Gastroesophageal sphincter (tissue), 4 donors: ENCODE results near the gene SDC4. TPM values are rescaled to one million over a fixed set of nuclear protein-coding genes. Genes with fewer than 3 reads are reported as not detected.
A peak's percentile ranks its signal among the peaks of the same experiment; 100 is the strongest.

Experiments used
- ATAC-seq: fragments of 150-250 bp; one replicate; pipeline ENCODE4 v1.9.1; 2016; ENCODE audit warnings: mild to moderate bottlenecking, moderate library complexity
- H3K27ac ChIP-seq, 4 donors: fragments of 200-600 bp; sonication (generic) in 3 of 4; 1 replicate in 3 of 4; 2 replicates in 1 of 4; pipeline ENCODE4 v1.5.1; 2016 to 2019
- H3K27me3 ChIP-seq: fragments of 200-600 bp; sonication (generic); one replicate; pipeline ENCODE4 v1.5.1; 2019
- H3K36me3 ChIP-seq, 2 donors: fragments of 200-600 bp; sonication (generic); one replicate each; pipeline ENCODE4 v1.5.1; 2019; ENCODE audit warnings: control low read depth in 1 of 2
- H3K4me1 ChIP-seq, 3 donors: fragments of 200-600 bp; sonication (generic); 1 replicate in 2 of 3; 2 replicates in 1 of 3; pipeline ENCODE4 v1.5.1; 2016 to 2019; ENCODE audit warnings: control low read depth in 2 of 3
- H3K4me3 ChIP-seq, 2 donors: fragments of 200-600 bp; sonication (generic); one replicate each; pipeline ENCODE4 v1.5.1; 2019; ENCODE audit warnings: mild to moderate bottlenecking in 1 of 2, moderate library complexity in 1 of 2
- H3K9me3 ChIP-seq, 3 donors: fragments of 200-600 bp; sonication (generic); one replicate each; pipeline ENCODE4 v1.5.1; 2017 to 2019; ENCODE audit warnings: control low read depth in 2 of 3
- CTCF ChIP-seq, 4 experiments: fragments of 200-600 bp in 2 of 4; fragments of 450-650 bp in 2 of 4; sonication (generic) in 1 of 4; IDR thresholded peaks; one replicate each; pipeline ENCODE4 v1.5.1; 2017 to 2019; ENCODE audit warnings: antibody characterized with exemption in 4 of 4, mild to moderate bottlenecking in 2 of 4, moderate library complexity in 2 of 4
- EP300 ChIP-seq: sonication (generic); formaldehyde crosslinking; IDR thresholded peaks from one replicate; pipeline ENCODE4 v1.6.1; 2017; ENCODE audit warnings: antibody characterized with exemption, mild to moderate bottlenecking
- POLR2A ChIP-seq, 2 donors: fragments of 450-650 bp; IDR thresholded peaks; one replicate each; pipeline ENCODE4 v1.6.1; 2017; ENCODE audit warnings: antibody characterized with exemption in 2 of 2, mild to moderate bottlenecking in 2 of 2, moderate library complexity in 1 of 2
- POLR2AphosphoS5 ChIP-seq: sonication (generic); formaldehyde crosslinking; IDR thresholded peaks from one replicate; pipeline ENCODE4 v1.6.1; 2017; ENCODE audit warnings: antibody characterized with exemption
- WGBS, 2 donors: methylation state at CpG; one replicate each; pipeline ENCODE4 v1.1.5; 2018; ENCODE audit warnings: low coverage in 1 of 2; 5-methylcytosine and 5-hydroxymethylcytosine counted together
- total RNA-seq, 4 donors: library from RNA; depleted of rRNA; stranded (reverse); fragments of >200 nt; gene quantifications; one replicate each; pipeline ENCODE4 v1.1.0, GENCODE V29; 2016

Gene SDC4
- total RNA-seq, 4 donors from 2014 or later: 75.1 to 182 (median 84.2) TPM

- WGBS, 2 donors: 75 to 77% methylated on average over 3 to 4 of the region's 6 CpGs
These were observed 9.1 kb downstream of the SDC4 start for GRCh38 chr20:45339084-45339483.

DNA sequence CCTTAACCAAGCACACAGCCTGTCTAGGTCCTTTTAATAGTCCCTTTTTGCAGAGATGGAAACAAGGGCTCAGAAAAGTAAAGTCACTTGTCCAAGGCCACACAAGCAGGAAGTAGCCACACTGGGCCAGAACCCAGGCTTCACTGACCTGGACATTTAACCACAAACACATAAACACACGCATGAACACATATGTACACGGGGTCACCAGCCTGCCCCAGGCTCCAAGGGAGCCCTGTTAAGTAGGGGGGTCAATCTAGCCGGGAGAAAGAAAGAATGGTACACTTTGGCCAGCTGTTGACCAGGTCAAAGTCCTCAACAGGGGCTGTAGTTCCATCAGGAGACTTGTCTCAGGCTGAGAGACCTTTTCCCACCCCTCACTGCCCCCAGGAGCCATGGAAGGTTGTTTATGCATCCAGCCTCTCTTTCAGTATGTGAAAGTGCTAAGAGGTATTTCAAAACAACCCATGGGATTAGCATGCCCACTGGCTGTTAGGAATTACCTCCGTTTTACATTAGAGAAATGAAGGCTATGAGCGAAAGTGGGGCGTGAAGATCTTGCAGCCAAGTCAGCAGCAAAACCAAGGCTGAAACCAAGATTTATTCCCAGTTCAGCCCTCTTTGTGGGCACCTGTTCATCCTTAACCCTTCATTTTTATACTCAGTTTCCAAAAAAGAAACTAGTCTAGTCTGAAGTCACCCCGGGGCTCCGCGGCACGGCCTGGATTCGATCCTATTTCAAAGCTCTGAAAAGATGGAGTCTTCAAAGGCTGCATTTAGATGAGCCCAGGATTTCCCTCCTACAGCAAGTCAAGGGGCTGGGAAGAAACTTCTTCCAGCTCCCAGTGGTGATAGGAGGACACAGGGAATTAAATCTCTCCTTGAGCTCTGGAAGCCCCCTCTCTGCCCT lies 9.8 kb downstream of the SDC4 start:
- TF ChIP-seq POLR2A (IDR thresholded peaks at IDR 0.05): no peak
- TF ChIP-seq CTCF (IDR thresholded peaks at IDR 0.05): no peak
- no peak for TF ChIP-seq EP300
- WGBS, 2 donors: 77 to 88% methylated on average over 7 to 9 of the region's 11 CpGs
- no peaks in the 10 kb centered on the region for H3K9me3 ChIP-seq
- no peak overlapping the region for H3K4me3 ChIP-seq
- peak overlapping the region; percentile 67 to 96 (median 95) for H3K27ac ChIP-seq
- no peaks in the 10 kb centered on the region for H3K27me3 ChIP-seq
- peaks cover 0 to 17% of the 10 kb centered on the region in 2 donors for H3K36me3 ChIP-seq
- peaks cover 15 to 77% (median 55%) of the 10 kb centered on the region in 3 donors for H3K4me1 ChIP-seq
- ATAC-seq: no peak

More at GRCh38 chr20:45339084-45339483, 9.1 kb downstream of the SDC4 start:
- Histone ChIP-seq H3K9me3 (no peaks in the 10 kb centered on the region), H3K36me3 (peaks cover 0 to 14% of the 10 kb centered on the region in 2 donors), H3K4me1 (peaks cover 18 to 84% (median 62%) of the 10 kb centered on the region in 3 donors), H3K27ac (peak overlapping the region; percentile 67 to 96 (median 95)), H3K4me3 (no peak overlapping the region), H3K27me3 (no peaks in the 10 kb centered on the region)
- TF ChIP-seq CTCF (IDR thresholded peaks at IDR 0.05) (no peak), POLR2A (IDR thresholded peaks at IDR 0.05) (no peak), POLR2AphosphoS5 (no peak), EP300 (no peak)
- ATAC-seq: no peak

DNA sequence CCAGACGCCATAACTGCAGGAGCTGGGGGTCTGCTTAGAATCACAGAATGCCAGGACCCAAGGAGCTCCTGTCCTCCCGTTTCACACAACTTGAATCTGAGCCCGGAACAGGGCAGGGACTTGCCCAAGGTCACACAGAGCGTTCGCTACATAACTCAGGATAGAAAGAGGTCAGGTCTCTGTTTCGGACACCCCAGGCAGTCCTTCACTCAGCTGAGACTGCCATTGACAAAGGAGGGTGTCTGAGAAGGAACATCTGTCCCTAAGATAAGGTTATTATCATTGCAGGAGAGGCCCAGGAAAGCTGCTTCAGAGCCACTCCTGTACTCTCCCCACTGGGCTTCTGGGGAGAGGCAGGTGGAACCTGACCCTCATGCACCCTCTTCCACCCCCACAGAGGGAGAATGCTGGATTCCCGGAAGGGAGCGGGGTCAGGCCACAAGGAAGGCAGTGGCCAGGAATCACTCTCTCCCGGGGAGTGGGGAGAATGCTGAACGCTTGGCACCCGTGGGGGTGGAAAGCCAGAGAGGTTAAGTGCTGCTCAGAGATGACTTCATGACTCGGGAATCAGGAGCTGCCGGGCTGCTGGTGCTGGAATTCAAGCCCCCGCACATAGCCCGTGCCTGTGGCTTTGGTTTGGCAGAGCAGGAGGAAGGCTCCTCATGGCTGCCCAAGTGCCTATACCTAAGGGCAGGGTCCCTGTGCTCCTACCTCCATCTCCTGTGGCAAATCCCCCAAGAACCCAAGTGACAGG lies 10.7 kb downstream of the SDC4 start:
- H3K4me1 ChIP-seq: peaks cover 14 to 68% (median 47%) of the 10 kb centered on the region in 3 donors
- H3K4me3 ChIP-seq: no peak overlapping the region
- TF ChIP-seq POLR2AphosphoS5: peak; percentile 93
- no peak for TF ChIP-seq POLR2A (IDR thresholded peaks at IDR 0.05)
- TF ChIP-seq EP300: no peak

GRCh38 chr20:45336530-45337366 lies 11.5 kb downstream of the SDC4 start:
- WGBS, 2 donors: 31 to 72% methylated on average over 3 to 8 of the region's 11 CpGs
- H3K27ac ChIP-seq: peak overlapping the region; percentile 67 to 96 (median 95)
- ATAC-seq: peak; percentile 81
- H3K36me3 ChIP-seq: peaks cover 0 to 32% of the 10 kb centered on the region in 2 donors
- no peaks in the 10 kb centered on the region for H3K27me3 ChIP-seq
- H3K9me3 ChIP-seq: no peaks in the 10 kb centered on the region
- H3K4me1 ChIP-seq: peaks cover 14 to 60% (median 39%) of the 10 kb centered on the region in 3 donors
- TF ChIP-seq EP300 (no peak), POLR2AphosphoS5 (peak; percentile 88), POLR2A (IDR thresholded peaks at IDR 0.05) (no peak)
- no peak overlapping the region for H3K4me3 ChIP-seq

More for the DNA sequence above, 10.7 kb downstream of the SDC4 start:
- Histone ChIP-seq H3K27ac (peak overlapping the region; percentile 67 to 96 (median 95)), H3K36me3 (peaks cover 0 to 24% of the 10 kb centered on the region in 2 donors), H3K27me3 (no peaks in the 10 kb centered on the region), H3K9me3 (no peaks in the 10 kb centered on the region)
- peak; percentile 77 for ATAC-seq
- whole genome bisulfite sequencing, 2 donors: 31 to 50% methylated on average over 1 to 5 of the region's 15 CpGs

- 100% methylated on average over 1 of the region's 3 CpGs; no CpG with 5 or more reads in 1 of the 2 donors for WGBS, 2 donors
- no peaks in the 10 kb centered on the region for H3K4me1 ChIP-seq
- H3K36me3 ChIP-seq: peaks cover 0 to 91% of the 10 kb centered on the region in 2 donors
- no peaks in the 10 kb centered on the region for H3K9me3 ChIP-seq
- H3K4me3 ChIP-seq: no peak overlapping the region
- no peak for ATAC-seq
- no peaks in the 10 kb centered on the region for H3K27me3 ChIP-seq
- TF ChIP-seq POLR2A (IDR thresholded peaks at IDR 0.05) (no peak), CTCF (IDR thresholded peaks at IDR 0.05) (no peak), EP300 (no peak)
- peak overlapping the region in 1 of 4 donors; percentile 0 for H3K27ac ChIP-seq
These were observed 17.7 kb downstream of the SDC4 start for GRCh38 chr20:45330476-45330875.
